Esophagus muscularis mucosa (tissue), 4 donors: ENCODE results near the gene PER2. TPM values are rescaled to one million over a fixed set of nuclear protein-coding genes. Genes with fewer than 3 reads are reported as not detected.

Experiments used
- DNase-seq: peaks from one replicate; pipeline ENCODE4 v3.0.0-alpha.2; 2017; ENCODE audit errors: extremely low spot score
- H3K27ac ChIP-seq, 4 donors: fragments of 200-600 bp; sonication (generic); replicated peaks in 1 of 4; 1 replicate in 3 of 4; 2 replicates in 1 of 4; pipeline ENCODE4 v1.5.1; 2016 to 2019; ENCODE audit warnings: mild to moderate bottlenecking in 1 of 4
- H3K27me3 ChIP-seq, 4 donors: fragments of 200-600 bp; sonication (generic); one replicate each; pipeline versions ENCODE4 v1.5.1 to v1.6.0; 2016 to 2019
- H3K36me3 ChIP-seq, 4 donors: fragments of 200-600 bp; sonication (generic); one replicate each; pipeline ENCODE4 v1.5.1; 2016 to 2019
- H3K4me1 ChIP-seq, 4 donors: fragments of 200-600 bp; sonication (generic); one replicate each; pipeline ENCODE4 v1.5.1; 2016 to 2019
- H3K4me3 ChIP-seq, 4 donors: fragments of 200-600 bp; sonication (generic); 1 replicate in 2 of 4; 2 replicates in 2 of 4; pipeline ENCODE4 v1.5.1; 2016 to 2019; ENCODE audit warnings: mild to moderate bottlenecking in 4 of 4, moderate library complexity in 1 of 4
- H3K9me3 ChIP-seq, 4 donors: fragments of 200-600 bp; sonication (generic); 1 replicate in 3 of 4; 2 replicates in 1 of 4; pipeline ENCODE4 v1.5.1; 2016 to 2019
- CTCF ChIP-seq, 3 experiments: fragments of 200-600 bp in 2 of 3; fragments of 450-650 bp in 1 of 3; sonication (generic) in 2 of 3; IDR thresholded peaks; one replicate each; pipeline ENCODE4 v1.5.1; 2017 to 2019; ENCODE audit warnings: antibody characterized with exemption in 3 of 3, mild to moderate bottlenecking in 2 of 3, moderate library complexity in 1 of 3
- EP300 ChIP-seq: sonication (generic); formaldehyde crosslinking; IDR thresholded peaks from one replicate; pipeline ENCODE4 v1.6.1; 2017; ENCODE audit warnings: antibody characterized with exemption
- POLR2A ChIP-seq: fragments of 450-650 bp; IDR thresholded peaks from one replicate; pipeline ENCODE4 v1.6.1; 2017; ENCODE audit warnings: antibody characterized with exemption, moderate library complexity, mild to moderate bottlenecking, low read depth
- POLR2AphosphoS5 ChIP-seq, 2 donors: sonication (generic); formaldehyde crosslinking; IDR thresholded peaks; one replicate each; pipeline ENCODE4 v1.6.1; 2017; ENCODE audit warnings: antibody characterized with exemption in 2 of 2
- WGBS: methylation state at CpG from one replicate; pipeline ENCODE4 v1.1.5; 2018; 5-methylcytosine and 5-hydroxymethylcytosine counted together
- intact Hi-C: fragments of 100-400 bp; cut with DNase I; formaldehyde crosslinking; loops from one replicate; pipeline ENCODE4 v1.15.1; 2023
- total RNA-seq, 4 donors: library from RNA; depleted of rRNA; stranded (reverse); fragments of >200 nt; gene quantifications; one replicate each; pipeline versions ENCODE4 v1.1.0 to v1.2.1, GENCODE V29; 2016

PER2 gene
- total RNA-seq, 4 donors from 2014 or later, result 9.1 to 13.1 (median 11.1) TPM

GRCh38 chr2:238203094-238203972 lies 85.1 kb downstream of the PER2 start, which contains the start of gene ILKAP:
ILKAP (minus strand) TSS chr2:238203695; CDS start chr2:238203553, 142 bp downstream.
- peak within 1 kb of the TSS; percentile 85 to 97 (median 91) for H3K4me3 ChIP-seq
- no peak for DNase-seq
- H3K36me3 ChIP-seq, result no peaks in the 10 kb centered on the region
- peak; percentile 38 to 86 for TF ChIP-seq POLR2AphosphoS5 (IDR thresholded peaks at IDR 0.05)
- TF ChIP-seq EP300, result no peak
- peak; percentile 18 for TF ChIP-seq POLR2A
- 0% methylated on average over 2 of the region's 126 CpGs for WGBS
- peak within 1 kb of the TSS; percentile 92 to 100 (median 96) for H3K27ac ChIP-seq
- H3K27me3 ChIP-seq, result no peaks in the 10 kb centered on the region
- H3K4me1 ChIP-seq, result peaks cover 27 to 49% (median 48%) of the 10 kb centered on the region in 4 donors
- H3K9me3 ChIP-seq, result no peaks in the 10 kb centered on the region
- intact Hi-C loops, result loop anchor here (10.0 kb wide), 1 partner anchor 61 kb away; no protein-coding TSS in a partner anchor

- H3K36me3 ChIP-seq, result no peaks in the 10 kb centered on the region
- 9% methylated on average over 27 of the region's 27 CpGs for WGBS
- H3K4me3 ChIP-seq, result peak overlapping the region; percentile 85 to 97 (median 91)
- no peaks in the 10 kb centered on the region for H3K27me3 ChIP-seq
- no peak for DNase-seq
- intact Hi-C loops, result loop anchor here (10.0 kb wide), 1 partner anchor 62 kb away; no protein-coding TSS in a partner anchor
- peaks cover 31 to 56% (median 54%) of the 10 kb centered on the region in 4 donors for H3K4me1 ChIP-seq
- H3K9me3 ChIP-seq, result no peaks in the 10 kb centered on the region
- peak overlapping the region; percentile 92 to 100 (median 96) for H3K27ac ChIP-seq
- TF ChIP-seq CTCF (IDR thresholded peaks at IDR 0.05) (no peak), POLR2A (no peak), POLR2AphosphoS5 (IDR thresholded peaks at IDR 0.05) (no peak), EP300 (no peak)
Observed at GRCh38 chr2:238202326-238203093, 85.9 kb downstream of the PER2 start.

Other genes starting within 250 kb of the PER2 start
- 10 to 100 TPM in 3 of 4 donors, 1 to 10 TPM in 1; 9.8 to 17.9 (median 13.9) TPM for gene SCLY, start 227.6 kb downstream of the PER2 start, total RNA-seq
- gene ESPNL, start 188.3 kb downstream of the PER2 start, total RNA-seq, result 1 to 10 TPM in 1 of 4 donors, under 1 TPM in 2, not detected in 1; 0.78 to 1.3 (median 0.83) TPM
- gene KLHL30, start 149.9 kb downstream of the PER2 start, total RNA-seq, result 1 to 10 TPM; 1.2 to 8.0 (median 4.4) TPM
- gene ERFE, start 129.6 kb downstream of the PER2 start, total RNA-seq, result under 1 TPM in 2 of 4 donors, not detected in 2; 0.39 to 0.66 TPM
- 10 to 100 TPM; 27.3 to 36.0 (median 34.3) TPM for gene ILKAP, start 84.9 kb downstream of the PER2 start, total RNA-seq
- 10 to 100 TPM; 10.2 to 17.0 (median 11.2) TPM for gene HES6, start 48.6 kb downstream of the PER2 start, total RNA-seq
- 10 to 100 TPM; 19.9 to 38.6 (median 23.6) TPM for gene TRAF3IP1, start 31.9 kb upstream of the PER2 start, total RNA-seq
- 10 to 100 TPM; 19.9 to 42.1 (median 33.9) TPM for gene ASB1, start 138.3 kb upstream of the PER2 start, total RNA-seq